CD4-positive, alpha-beta T cell treated with Interferon gamma for 1 hour (primary cell): ENCODE results near the gene EYA3.

Experiments used
- DNase-seq: peaks from one replicate; pipeline ENCODE4 v3.0.0-alpha.2; 2020

EYA3 gene

GRCh38 chr1:27967106-27967883 lies 121.1 kb downstream of the EYA3 start:
- DNase-seq = no peak

GRCh38 chr1:27966402-27967105 lies 121.9 kb downstream of the EYA3 start:
- no peak for DNase-seq

GRCh38 chr1:27963393-27963792 lies 125.0 kb downstream of the EYA3 start:
- no peak for DNase-seq

DNA sequence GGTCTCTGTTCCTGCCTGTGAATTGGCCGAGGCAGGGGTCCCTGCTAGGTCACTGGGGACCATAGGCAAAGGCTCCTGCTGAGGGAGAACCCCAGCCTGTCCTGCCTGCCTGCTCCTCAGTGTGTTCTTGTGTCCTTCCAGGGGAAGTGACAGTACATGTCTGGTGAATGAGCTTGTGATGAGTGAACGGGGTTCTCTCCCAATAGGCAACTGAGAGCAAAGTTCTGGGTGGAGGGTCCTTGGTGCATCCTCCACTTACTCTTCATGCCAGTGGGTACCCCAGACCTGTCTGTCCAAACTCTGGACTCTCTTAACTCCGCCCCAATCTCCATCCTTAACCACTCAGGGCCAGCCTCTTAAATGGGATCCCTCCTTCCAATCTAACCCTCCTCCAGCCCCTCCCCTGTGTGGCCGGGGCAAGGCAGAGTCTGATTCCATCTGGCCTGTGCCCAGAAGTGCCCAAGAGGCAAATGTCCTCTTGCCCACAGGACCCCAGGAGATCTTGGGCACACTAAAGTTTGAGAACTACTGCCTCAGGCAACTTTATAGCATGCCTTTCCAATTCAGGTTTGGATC lies 126.7 kb downstream of the EYA3 start:
- DNase-seq = no peak

DNA sequence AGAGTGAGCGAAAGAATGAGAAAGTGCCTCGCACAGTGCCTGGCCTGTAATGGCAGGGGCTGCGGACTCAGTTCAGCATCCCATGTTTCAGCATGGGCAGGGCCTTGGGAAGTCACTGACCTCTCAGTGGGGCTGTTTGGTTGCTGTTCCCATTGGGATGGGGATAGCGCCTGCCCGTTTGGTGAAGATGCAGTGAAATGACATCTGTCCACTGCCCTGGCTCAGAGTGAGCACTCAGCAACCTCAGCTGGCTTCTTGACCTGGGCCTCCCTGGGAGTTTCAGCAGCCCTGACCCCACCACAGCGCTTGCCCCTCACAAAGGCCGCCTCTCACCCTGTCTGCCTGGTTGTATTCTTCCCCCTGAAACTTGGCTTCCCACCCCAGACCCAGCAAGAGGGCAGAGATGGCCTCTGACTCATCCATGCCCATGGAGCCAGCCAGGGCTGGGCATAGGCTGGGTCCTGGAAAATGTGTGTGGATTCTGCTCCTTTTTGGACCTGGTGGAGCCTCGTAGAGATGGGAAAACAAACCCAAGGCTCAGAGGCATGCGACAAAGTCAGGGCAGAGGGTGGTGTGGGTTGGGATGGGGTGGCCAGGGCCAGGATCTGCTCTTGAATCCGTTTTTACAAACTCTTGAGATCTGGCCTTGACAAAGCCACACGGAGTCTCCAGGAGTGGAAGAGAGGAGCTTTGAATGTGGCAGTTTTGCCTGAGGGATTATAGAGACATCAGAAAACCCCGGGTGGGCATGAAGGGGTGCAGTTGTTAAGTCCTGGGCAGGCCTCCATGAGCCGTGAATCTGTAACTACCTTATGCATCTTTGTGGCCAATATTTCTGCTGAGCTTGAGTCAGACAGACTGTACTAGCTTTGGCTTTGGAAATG lies 127.4 kb downstream of the EYA3 start:
- no peak for DNase-seq

- peak; percentile 81 for DNase-seq
Measured at GRCh38 chr1:27959792-27960603, 128.4 kb downstream of the EYA3 start, which contains the start of gene XKR8. TSS of gene XKR8 (plus strand) at chr1:27959973. CDS start at chr1:27960070, 97 bp downstream.

GRCh38 chr1:27958513-27958912 lies 129.9 kb downstream of the EYA3 start:
- DNase-seq = no peak

- no peak for DNase-seq
Measured at GRCh38 chr1:27957655-27958054, 130.8 kb downstream of the EYA3 start.

DNA sequence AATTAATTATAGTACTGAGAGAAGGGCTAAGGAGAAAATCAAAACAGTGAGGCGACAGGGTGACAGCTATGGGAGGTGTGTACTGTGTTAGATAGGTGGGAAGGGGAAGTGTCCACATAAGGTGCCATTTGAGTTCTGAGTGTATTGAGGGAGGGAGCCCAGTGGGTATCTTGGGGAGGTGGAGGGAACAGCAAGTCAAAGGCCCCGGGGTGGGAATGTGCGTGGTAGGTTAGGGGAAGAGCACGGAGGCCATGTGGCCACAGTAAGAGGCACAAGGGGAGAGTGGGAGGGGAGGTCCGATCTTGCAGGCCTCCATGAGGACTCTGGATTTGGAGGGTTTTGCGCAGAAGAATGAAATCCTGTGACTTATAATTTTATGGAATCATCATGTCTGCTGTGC lies 131.6 kb downstream of the EYA3 start:
- DNase-seq = no peak

GRCh38 chr1:27955076-27955475 lies 133.3 kb downstream of the EYA3 start:
- no peak for DNase-seq

DNA sequence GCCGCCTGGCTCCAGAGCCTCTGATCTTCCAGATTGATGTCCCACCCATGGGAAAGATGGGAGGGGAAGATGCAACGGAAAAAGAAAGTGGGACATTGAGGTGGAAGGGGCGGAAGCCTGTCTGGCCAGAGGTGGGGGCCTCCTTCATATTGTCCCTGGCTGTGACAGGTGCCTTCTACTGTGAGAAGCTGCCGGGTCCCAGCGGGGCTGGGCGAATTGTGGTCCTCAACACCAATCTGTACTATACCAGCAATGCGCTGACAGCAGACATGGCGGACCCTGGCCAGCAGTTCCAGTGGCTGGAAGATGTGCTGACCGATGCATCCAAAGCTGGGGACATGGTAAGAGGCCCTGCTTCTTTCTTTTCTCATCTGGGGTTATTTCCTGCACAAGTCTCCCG lies 134.2 kb downstream of the EYA3 start:
- DNase-seq = no peak

GRCh38 chr1:27952147-27952546 lies 136.3 kb downstream of the EYA3 start:
- DNase-seq = no peak

- no peak for DNase-seq
Measured at GRCh38 chr1:27951396-27951795, 137.0 kb downstream of the EYA3 start.

GRCh38 chr1:27949027-27949426 lies 139.4 kb downstream of the EYA3 start:
- DNase-seq = no peak

- no peak for DNase-seq
Measured at GRCh38 chr1:27945020-27945419, 143.4 kb downstream of the EYA3 start.

DNA sequence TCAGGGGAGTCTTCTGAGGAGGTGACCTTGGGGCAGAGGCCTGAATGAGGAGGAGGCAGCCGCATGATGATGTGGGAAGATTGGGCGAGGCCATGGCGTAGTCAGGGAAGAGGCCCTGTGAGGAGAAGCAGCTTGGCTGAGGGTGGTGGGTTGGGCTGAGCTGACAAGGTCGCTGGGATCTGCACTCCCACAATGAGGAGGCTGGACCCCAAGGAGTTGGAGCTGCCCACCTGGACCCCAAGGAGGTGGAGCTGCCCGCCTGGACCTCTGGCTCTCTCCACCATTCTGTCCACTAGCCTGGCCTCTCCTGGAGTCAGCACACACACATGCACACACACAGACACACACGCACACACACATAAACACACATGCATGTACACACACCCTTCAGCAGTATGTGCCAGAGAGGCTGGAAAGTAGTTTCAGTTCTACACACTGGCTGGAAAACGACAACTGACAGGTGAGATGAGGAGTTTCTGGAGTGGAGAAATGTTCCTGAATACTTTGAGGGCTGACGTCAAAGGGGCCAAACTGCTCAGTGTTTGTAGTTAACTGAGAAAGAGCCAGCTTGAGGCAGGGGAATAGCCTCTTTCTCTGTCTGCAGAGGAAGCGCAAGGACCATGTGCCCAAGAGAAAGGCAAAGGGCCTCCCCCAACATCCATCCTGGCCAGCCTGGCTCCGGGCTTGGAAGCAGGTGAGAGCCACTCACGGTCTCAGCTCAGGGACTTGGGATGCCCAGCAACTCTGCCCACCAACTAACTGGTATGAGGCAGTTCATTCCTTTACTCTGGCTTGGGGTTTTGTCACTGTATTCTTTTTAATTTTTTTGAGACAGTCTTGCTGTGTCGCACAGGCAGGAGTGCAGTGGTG lies 146.5 kb downstream of the EYA3 start:
- no peak for DNase-seq

DNA sequence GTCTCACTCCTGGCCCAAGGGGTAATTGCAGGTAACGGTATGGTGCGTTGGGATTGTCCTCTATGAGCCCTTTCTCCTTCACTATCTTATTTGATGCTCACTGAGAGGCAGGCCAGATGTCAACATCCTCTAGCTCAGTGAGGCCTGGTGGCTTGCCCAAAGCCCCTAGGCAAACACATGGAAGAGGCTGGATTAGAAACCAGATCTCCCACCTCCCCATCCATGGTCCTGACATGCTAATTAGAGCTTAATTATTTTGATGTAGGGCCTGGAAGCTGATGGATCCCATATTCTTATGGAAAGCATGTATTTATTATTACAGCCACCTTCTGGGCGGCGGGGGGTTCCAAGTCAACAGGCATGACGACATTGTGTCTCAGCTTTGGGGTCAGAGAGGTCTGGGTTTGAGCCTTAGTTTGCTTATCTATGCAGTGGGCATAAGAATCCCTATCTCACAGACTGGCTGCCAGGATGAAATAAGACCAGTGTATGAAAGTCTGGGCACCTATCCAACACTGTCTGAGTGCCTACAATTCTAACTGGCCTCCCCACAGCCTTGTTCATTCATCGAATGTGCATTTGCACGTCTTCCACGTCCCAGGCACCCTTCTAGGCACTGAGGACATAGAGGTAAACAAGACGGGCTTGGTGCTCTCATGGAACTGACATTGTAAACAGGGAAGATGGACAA lies 147.4 kb downstream of the EYA3 start:
- no peak for DNase-seq

GRCh38 chr1:27940297-27940696 lies 148.1 kb downstream of the EYA3 start:
- DNase-seq = peak; percentile 70

DNA sequence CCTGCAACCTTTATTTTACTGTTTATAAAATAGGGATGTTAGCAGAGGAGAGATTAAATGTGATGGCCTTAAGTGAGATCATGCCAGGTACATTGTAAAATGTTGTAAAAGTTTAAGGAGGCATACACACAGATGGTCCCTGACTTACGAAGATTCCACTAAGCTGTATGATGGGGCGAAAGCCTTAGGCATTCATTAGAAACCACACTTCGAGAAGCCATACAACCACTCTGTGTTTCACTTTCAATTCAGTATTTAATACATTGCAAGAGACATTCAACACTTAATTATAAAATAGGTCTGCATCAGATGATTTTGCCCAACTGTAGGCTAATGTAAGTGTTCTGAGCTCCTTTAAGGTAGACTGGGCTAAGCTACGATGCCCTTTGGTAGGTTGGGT lies 149.9 kb downstream of the EYA3 start:
- DNase-seq = no peak

GRCh38 chr1:27937524-27937836 lies 150.9 kb downstream of the EYA3 start:
- no peak for DNase-seq

- no peak for DNase-seq
Measured at GRCh38 chr1:27936370-27936769, 152.0 kb downstream of the EYA3 start.
